SU-DHL-6 (cell line): Measurements from ENCODE around the gene ITPKC.

Experiments used
- H2AFZ ChIP-seq: fragments of 200-600 bp; sonication (generic); 2 replicates; pipeline ENCODE4 v1.6.1; 2014; ENCODE audit warnings: low read depth, mild to moderate bottlenecking, moderate library complexity, mixed read lengths, antibody characterized with exemption, low read length; ENCODE audit not compliant: severe bottlenecking
- H3F3A ChIP-seq: fragments of 200-600 bp; shearing (Covaris generic); 2 replicates; pipeline ENCODE4 v1.6.0; 2016; ENCODE audit warnings: antibody characterized with exemption, mild to moderate bottlenecking; ENCODE audit not compliant: insufficient read depth
- H3K27ac ChIP-seq: fragments of 200-600 bp; sonication (generic); 2 replicates; pipeline ENCODE4 v1.5.1; 2016; ENCODE audit warnings: low read depth, mild to moderate bottlenecking, low read length, moderate library complexity, mixed read lengths
- H3K27me3 ChIP-seq: fragments of 200-600 bp; sonication (generic), shearing (Covaris generic); 2 replicates; pipeline ENCODE4 v1.6.0; 2014; ENCODE audit warnings: mild to moderate bottlenecking, low read length
- H3K36me3 ChIP-seq: fragments of 200-600 bp; sonication (generic); 2 replicates; pipeline ENCODE4 v1.6.1; 2014; ENCODE audit warnings: mild to moderate bottlenecking, low read length, mixed read lengths
- H3K4me2 ChIP-seq: fragments of 300-600, 200-600 bp; shearing (Covaris generic), sonication (generic); 2 replicates; pipeline ENCODE4 v1.6.0; 2014; ENCODE audit warnings: low read length, low read depth, mild to moderate bottlenecking; ENCODE audit not compliant: poor library complexity, severe bottlenecking
- H3K4me3 ChIP-seq: fragments of 200-600 bp; sonication (generic); 2 replicates; pipeline ENCODE4 v1.5.1; 2014; ENCODE audit warnings: antibody characterized with exemption, low read length, mild to moderate bottlenecking, mixed read lengths; ENCODE audit not compliant: insufficient read depth, poor library complexity, severe bottlenecking
- H3K79me2 ChIP-seq: fragments of 200-600 bp; sonication (generic); 2 replicates; pipeline ENCODE4 v1.6.1; 2014; ENCODE audit warnings: mild to moderate bottlenecking, low read length, moderate library complexity; ENCODE audit not compliant: insufficient read depth
- H3K9ac ChIP-seq: fragments of 200-600 bp; sonication (generic); 2 replicates; pipeline ENCODE4 v1.7.0; 2014; ENCODE audit warnings: mild to moderate bottlenecking, low read length
- H3K9me2 ChIP-seq: fragments of 200-600 bp; sonication (generic); replicated peaks from 2 replicates; pipeline ENCODE4 v1.6.1; 2014; ENCODE audit warnings: low read length; ENCODE audit not compliant: insufficient read depth
- H3K9me3 ChIP-seq: fragments of 200-600 bp; sonication (generic); 2 replicates; pipeline ENCODE4 v1.6.1; 2014; ENCODE audit warnings: low read length, mixed read lengths; ENCODE audit not compliant: insufficient read depth
- H4K20me1 ChIP-seq: fragments of 200-600 bp; sonication (generic); 2 replicates; pipeline ENCODE4 v1.6.1; 2014; ENCODE audit warnings: low read depth, mild to moderate bottlenecking, antibody characterized with exemption, low read length, moderate library complexity, mixed read lengths
- CTCF ChIP-seq: fragments of 200-600 bp; sonication (generic); IDR thresholded peaks from one replicate; pipeline ENCODE4 v1.5.1; 2017; ENCODE audit warnings: antibody characterized with exemption, mild to moderate bottlenecking, low read length, moderate library complexity; ENCODE audit not compliant: insufficient read depth, poor library complexity, severe bottlenecking
- EZH2phosphoT487 ChIP-seq: fragments of 200-600 bp; sonication (generic), shearing (Covaris generic); conservative IDR thresholded peaks from 2 replicates; pipeline ENCODE4 v1.6.1; 2018; ENCODE audit warnings: mild to moderate bottlenecking, antibody characterized with exemption, low read length, moderate library complexity, mixed read lengths

The ITPKC gene

GRCh38 chr19:40721140-40721486, 4.2 kb downstream of the ITPKC start:
- peaks cover 21% of the 10 kb centered on the region for H3K79me2 ChIP-seq
- H3K27ac ChIP-seq = no peak overlapping the region
- no peak overlapping the region for H2AFZ ChIP-seq
- H4K20me1 ChIP-seq = no peaks in the 10 kb centered on the region
- H3K4me2 ChIP-seq = no peak overlapping the region
- no peaks in the 10 kb centered on the region for H3K9me3 ChIP-seq
- no peaks in the 10 kb centered on the region for H3K36me3 ChIP-seq
- H3K9ac ChIP-seq = no peak overlapping the region
- no peaks in the 10 kb centered on the region for H3K27me3 ChIP-seq
- TF ChIP-seq CTCF = no peak
- no peak for TF ChIP-seq EZH2phosphoT487
- H3F3A ChIP-seq = peaks cover 10% of the 10 kb centered on the region
- H3K9me2 ChIP-seq = no peaks in the 10 kb centered on the region
- no peak overlapping the region for H3K4me3 ChIP-seq

DNA sequence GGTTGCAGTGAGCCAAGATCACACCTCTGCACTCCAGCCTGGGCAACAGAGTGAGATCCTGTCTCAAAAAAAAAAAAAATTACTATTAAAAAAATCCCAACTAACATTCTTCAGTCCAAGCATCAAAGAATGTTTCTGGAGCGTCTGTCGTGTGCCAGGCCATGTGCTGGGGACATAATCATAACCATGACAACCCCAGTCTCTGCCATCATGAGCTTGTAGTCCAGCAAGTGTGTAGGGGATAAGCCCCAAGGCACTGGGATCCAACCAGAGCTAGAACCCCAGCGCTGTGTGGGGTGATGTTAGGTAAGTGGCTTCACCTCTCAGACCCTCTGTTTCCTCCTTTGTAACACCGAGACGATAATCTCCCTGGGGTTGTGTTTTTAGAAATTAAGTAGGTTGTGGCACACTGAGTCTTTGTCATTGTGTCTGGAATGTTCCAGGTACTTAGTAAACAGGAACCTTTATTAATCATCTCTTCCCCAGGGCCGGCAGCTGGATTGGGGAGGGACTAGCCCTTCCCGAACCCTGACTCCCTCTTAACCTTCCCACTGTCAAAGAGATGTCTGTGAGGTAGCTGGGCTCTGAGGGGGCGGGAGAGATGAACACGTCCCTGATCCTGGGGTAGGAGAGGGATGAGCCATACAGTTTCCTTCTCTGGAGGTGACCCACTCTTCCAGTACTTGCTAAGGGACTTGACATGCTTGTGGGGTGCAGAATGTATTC, 5.2 kb downstream of the ITPKC start:
- no peak overlapping the region for H3K27ac ChIP-seq
- no peak overlapping the region for H3K9ac ChIP-seq
- no peaks in the 10 kb centered on the region for H3K9me2 ChIP-seq
- no peaks in the 10 kb centered on the region for H3K36me3 ChIP-seq
- no peak for TF ChIP-seq EZH2phosphoT487
- TF ChIP-seq CTCF = no peak
- peaks cover 21% of the 10 kb centered on the region for H3K79me2 ChIP-seq
- no peak overlapping the region for H2AFZ ChIP-seq
- H3K27me3 ChIP-seq = no peaks in the 10 kb centered on the region
- no peaks in the 10 kb centered on the region for H3K9me3 ChIP-seq
- H3K4me2 ChIP-seq = no peak overlapping the region
- H3K4me3 ChIP-seq = no peak overlapping the region
- H3F3A ChIP-seq = peaks cover 6% of the 10 kb centered on the region; the same call in 1 of the 2 replicates
- H4K20me1 ChIP-seq = no peaks in the 10 kb centered on the region

DNA sequence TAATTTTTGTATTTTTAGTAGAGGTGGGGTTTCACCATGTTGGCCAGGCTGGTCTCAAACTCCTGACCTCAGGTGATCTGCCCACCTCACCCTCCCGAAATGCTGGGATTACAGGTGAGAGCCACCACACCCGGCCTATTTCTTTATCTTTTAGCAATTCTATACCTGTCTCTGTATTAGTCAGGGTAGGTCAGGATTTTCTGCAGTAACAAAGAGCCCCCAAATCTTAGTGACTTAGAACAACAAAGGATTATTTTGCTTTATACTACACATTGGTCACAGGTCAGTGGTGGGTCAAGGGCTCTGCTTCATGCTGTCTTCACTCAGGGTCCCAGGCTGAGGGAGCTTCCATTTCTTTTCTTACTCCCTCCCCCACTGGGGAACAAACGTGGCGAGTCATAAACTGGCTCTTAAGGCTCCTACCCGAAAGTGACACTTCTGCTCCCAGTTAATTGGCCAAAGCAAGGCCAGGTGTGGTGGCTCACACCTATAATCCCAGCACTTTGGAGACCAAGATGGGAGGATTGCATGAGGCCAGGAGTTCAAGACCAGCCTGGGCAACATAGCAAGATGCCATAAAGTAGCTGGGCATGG, 6.8 kb downstream of the ITPKC start:
- H3K36me3 ChIP-seq = no peaks in the 10 kb centered on the region
- no peaks in the 10 kb centered on the region for H3K27me3 ChIP-seq
- TF ChIP-seq EZH2phosphoT487 = no peak
- no peak for TF ChIP-seq CTCF
- H3F3A ChIP-seq = peaks cover 6% of the 10 kb centered on the region; the same call in 1 of the 2 replicates
- H2AFZ ChIP-seq = no peak overlapping the region
- H3K79me2 ChIP-seq = peaks cover 5% of the 10 kb centered on the region; the same call in 1 of the 2 replicates
- no peaks in the 10 kb centered on the region for H3K9me3 ChIP-seq
- no peak overlapping the region for H3K4me2 ChIP-seq
- no peak overlapping the region for H3K27ac ChIP-seq
- no peak overlapping the region for H3K9ac ChIP-seq
- no peaks in the 10 kb centered on the region for H4K20me1 ChIP-seq
- H3K9me2 ChIP-seq = no peaks in the 10 kb centered on the region
- H3K4me3 ChIP-seq = no peak overlapping the region
